GM18499 (cell line): ENCODE data around the gene CAMK4.
"Not testable (repeated sequence)": the region's sequence is repeated elsewhere in the genome, so short reads cannot be mapped to it uniquely, and the experiment has no call there.

Source experiments
- ATAC-seq: cut with Tn5 transposase; IDR thresholded peaks from one replicate; pipeline ENCODE4 v1.9.1; 2021; ENCODE audit warnings: moderate number of reproducible peaks; ENCODE audit not compliant: insufficient read depth, unreplicated experiment

Gene CAMK4

GRCh38 chr5:111252799-111253545, 28.8 kb downstream of the CAMK4 start:
- ATAC-seq = peak; percentile 38

GRCh38 chr5:111254613-111255012, 30.4 kb downstream of the CAMK4 start:
- peak; percentile 82 for ATAC-seq

- ATAC-seq = no peak
Measured at GRCh38 chr5:111255169-111255568, 31.0 kb downstream of the CAMK4 start.

DNA sequence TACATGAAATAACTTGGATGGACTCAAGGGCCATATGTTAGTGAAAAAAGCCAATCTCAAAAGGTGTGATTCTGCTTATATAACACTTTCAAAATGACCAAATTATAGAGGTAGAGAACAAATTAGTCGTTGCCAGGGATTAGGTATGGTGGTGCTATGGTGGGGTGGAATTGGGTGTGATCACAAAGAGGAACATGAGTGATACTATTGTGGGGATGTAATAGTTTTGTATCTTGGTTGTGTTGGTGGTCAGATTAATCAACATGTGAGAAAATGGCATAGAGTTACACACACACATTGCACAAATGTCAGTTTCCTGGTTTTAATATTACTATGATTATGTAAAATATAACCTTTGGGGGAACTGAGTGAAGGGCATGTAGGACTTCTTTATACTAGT, 31.9 kb downstream of the CAMK4 start:
- ATAC-seq = no peak

DNA sequence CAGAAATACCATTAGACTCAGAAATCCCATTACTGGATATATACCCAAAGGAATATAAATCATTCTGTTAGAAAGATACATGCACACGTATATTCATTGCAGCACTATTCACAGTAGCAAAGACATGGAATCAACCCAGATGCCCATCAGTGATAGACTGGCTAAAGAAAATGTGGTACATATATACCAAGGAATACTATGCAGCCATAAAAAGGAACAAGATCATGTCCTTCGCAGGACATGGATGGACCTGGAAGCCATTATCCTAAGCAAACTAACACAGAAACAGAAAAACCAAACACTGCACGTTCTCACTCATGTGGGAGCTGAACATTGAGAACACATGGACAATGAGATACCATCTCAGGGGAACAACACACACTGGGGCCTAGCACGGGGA, 33.4 kb downstream of the CAMK4 start:
- ATAC-seq = not testable (repeated sequence)

- no peak for ATAC-seq
Measured at GRCh38 chr5:111259636-111260035, 35.5 kb downstream of the CAMK4 start.

- ATAC-seq = no peak
Measured at GRCh38 chr5:111261610-111262009, 37.4 kb downstream of the CAMK4 start.

DNA sequence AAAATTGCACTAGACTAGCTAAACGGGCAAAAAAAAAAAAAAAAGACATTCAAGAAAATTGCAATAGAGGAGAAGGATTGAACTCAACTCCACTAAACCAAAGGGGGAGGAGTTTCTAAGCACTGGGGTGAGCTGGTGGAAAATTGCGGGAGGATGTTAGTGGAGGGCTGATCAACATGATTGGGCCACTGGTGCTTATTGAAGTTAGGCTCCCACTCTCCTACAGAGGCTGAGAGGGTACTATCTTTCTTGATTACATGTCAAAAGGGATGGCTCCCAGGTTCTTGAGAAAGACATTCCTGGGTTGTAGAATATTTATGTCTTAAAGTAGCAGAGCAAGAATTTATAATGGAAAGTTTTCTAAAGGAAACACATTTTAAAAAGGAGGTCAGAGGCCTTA, 38.0 kb downstream of the CAMK4 start:
- no peak for ATAC-seq

DNA sequence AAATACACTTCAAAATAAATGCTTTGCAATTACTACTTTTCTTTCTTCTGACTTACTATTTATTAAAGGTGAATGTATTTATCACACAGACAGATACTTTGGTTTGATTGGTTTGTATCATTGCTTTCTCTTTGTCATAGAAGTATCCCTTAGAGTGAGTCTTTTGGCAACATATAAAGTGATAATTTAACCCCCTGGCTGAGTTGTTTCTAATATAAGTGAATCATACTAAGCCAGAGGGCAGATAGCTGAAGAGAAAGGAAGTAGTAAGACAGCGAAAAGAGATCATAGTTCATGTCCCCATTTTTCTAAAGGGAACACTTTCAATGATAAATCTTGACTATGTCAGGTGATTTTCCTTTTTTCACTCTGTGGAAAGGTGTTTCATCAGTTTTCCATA, 38.6 kb downstream of the CAMK4 start:
- ATAC-seq = no peak

DNA sequence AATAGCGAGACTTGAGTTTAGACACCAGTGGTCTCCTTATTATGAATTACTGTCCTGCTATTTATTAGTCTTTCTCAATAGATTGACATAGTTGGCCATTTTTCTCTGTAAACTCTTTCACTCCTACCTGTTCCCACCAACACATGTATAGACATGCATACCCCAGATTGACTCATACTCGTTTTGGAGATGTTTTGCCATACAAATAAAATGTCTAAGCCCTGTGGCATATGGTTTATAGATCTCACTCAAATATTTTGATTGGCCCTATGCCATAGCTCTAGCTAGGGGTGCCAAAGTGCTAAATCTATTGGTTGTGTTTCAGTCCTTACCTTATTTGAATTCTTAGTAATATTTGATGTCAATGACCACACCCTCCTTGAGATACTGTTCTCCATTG, 42.3 kb downstream of the CAMK4 start:
- no peak for ATAC-seq

DNA sequence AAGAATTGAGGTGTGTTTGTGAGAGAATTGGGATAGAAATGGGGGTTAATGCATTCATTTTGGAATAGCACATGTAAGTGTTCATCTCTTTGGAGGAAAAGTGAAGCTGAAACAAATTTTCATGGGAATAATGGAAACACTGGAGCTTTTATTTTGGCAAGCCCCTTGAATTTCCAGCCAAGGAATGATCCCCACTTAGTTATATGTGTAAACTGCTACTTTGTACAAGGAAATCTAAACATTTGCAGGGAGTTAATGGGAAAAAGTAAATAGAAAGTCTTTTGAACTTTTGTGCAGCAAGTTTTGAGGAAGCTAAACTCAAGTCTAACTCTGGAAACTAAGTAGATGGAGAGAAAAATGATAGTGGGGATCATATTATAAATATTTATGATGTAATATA, 44.1 kb downstream of the CAMK4 start:
- ATAC-seq = no peak

DNA sequence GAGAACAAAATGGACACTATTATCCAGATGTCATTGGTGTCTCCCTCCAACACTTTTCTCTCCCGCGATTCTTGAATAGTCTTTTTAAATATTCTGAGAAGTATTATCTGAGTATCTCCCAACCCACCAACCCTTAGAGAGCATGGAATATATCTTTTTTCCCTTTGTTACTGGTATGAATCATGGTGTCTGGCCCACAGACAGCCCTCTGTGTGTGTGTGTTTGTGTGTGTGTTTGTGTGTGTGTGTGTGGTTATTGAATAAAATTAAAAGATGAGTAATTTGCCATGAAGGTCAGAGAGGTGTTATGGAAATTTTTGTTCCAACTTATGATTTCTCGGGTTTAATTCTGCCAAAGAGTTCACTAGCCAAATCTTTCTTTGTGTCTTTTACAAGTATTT, 47.7 kb downstream of the CAMK4 start:
- no peak for ATAC-seq

DNA sequence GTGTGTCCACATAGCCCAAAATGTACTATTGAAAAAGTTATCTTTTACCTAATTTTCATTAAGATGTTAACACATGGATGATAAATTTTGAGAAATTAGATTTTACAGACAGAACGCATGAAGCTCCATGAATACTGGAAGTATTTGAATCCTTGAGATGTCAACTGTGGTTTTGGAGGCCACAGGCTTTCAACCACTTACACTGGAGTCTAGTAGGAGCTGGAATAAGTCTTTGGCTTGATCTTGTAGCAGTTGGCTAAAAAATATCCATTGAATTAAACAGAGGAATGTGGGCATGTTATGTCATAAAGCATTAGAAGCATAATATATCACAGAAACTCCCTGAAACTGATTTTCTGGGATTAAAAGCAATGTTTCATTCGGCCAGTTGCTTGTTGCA, 52.9 kb downstream of the CAMK4 start:
- no peak for ATAC-seq

- no peak for ATAC-seq
Measured at GRCh38 chr5:111278858-111279504, 54.8 kb downstream of the CAMK4 start.

GRCh38 chr5:111280282-111280951, 56.2 kb downstream of the CAMK4 start:
- no peak for ATAC-seq

- ATAC-seq = no peak
Measured at GRCh38 chr5:111282798-111283197, 58.6 kb downstream of the CAMK4 start.

GRCh38 chr5:111284825-111285224, 60.6 kb downstream of the CAMK4 start:
- no peak for ATAC-seq

- ATAC-seq = no peak
Measured at GRCh38 chr5:111294551-111294950, 70.4 kb downstream of the CAMK4 start.

- ATAC-seq = no peak
Measured at GRCh38 chr5:111295649-111296048, 71.5 kb downstream of the CAMK4 start.

DNA sequence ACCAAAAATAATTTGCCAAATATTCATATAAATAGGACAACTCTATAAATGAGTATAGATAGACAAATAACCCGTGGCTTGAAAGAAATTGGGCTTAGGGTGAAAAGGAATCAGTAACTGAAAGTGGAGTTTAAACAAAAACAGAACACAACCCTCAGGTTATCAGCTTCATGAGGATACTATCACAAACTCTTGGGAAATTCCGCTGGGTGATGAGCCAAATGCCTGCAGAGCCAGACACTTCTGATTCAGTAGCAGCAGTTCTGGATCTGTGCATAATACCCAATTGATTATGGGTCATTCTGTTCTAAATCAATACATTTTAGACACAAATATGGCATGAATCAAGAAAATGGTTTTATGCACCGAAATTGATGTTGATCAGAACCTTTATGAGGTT, 72.4 kb downstream of the CAMK4 start:
- ATAC-seq = no peak

DNA sequence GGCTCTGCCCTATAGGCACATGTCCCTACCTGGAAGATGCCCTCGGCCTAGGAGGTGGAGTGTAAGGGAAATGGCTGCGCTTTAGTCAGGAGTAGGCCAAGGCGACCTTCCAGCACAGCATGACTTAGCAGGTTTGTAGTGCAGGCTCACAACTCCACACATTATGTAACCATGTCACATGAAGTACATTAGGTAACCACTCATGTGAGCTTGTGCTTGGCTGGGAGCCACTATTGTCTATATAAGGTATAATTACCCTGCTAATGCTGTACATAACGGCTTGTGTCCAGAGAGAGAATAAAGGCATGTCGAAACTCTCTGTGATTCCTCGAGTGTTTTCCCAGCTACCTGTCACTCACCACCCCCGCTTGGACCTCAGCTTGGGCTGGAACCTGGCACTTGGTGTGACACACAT, 74.9 kb downstream of the CAMK4 start:
- ATAC-seq = no peak
